H1 (cell line): Measurements from ENCODE around the gene IER5. TPM values are rescaled to one million over a fixed set of nuclear protein-coding genes. Genes with fewer than 3 reads are reported as not detected.

Experiments used
- CHD7 ChIP-seq: fragments of 300-600 bp; sonication (generic); IDR thresholded peaks from 2 replicates; pipeline ENCODE4 v1.7.1; 2012; ENCODE audit warnings: low read length, moderate library complexity, mild to moderate bottlenecking, inconsistent platforms; ENCODE audit not compliant: insufficient replicate concordance
- CTCF ChIP-seq, 3 experiments: IDR thresholded peaks; 1 replicate in 2 of 3; 2 replicates in 1 of 3; pipeline versions ENCODE4 v1.5.1 to v1.6.1; 2011; ENCODE audit warnings: low read length in 3 of 3, mild to moderate bottlenecking in 3 of 3, inconsistent platforms in 2 of 3, low read depth in 1 of 3, moderate library complexity in 1 of 3; ENCODE audit not compliant: insufficient read depth in 1 of 3; ENCODE audit errors: control extremely low read depth in 1 of 3
- NRF1 ChIP-seq: IDR thresholded peaks from 2 replicates; pipeline ENCODE4 v1.6.1; 2011; ENCODE audit warnings: mild to moderate bottlenecking, low read depth, low read length, improper control_type of control experiment
- RXRA ChIP-seq: IDR thresholded peaks from 2 replicates; pipeline ENCODE4 v1.6.1; 2011; ENCODE audit warnings: low read depth, mild to moderate bottlenecking, low read length, moderate library complexity; ENCODE audit not compliant: insufficient read depth
- SIN3A ChIP-seq, 2 experiments: IDR thresholded peaks in 1 of 2; conservative IDR thresholded peaks in 1 of 2; 2 replicates each; pipeline ENCODE4 v1.6.1; 2011 to 2012; ENCODE audit warnings: low read length in 2 of 2, improper control_type of control experiment in 1 of 2, low read depth in 1 of 2, mild to moderate bottlenecking in 1 of 2
- YY1 ChIP-seq: IDR thresholded peaks from 2 replicates; pipeline ENCODE4 v1.6.1; 2011; ENCODE audit warnings: low read depth, mild to moderate bottlenecking, low read length
- polyA plus RNA-seq, 7 experiments: library from polyadenylated mRNA; depleted of rRNA in 3 of 7; stranded (reverse) in 5 of 7; unstranded in 2 of 7; fragments of >200 nt in 5 of 7; fragments of 200-250 nt in 2 of 7; gene quantifications; 1 replicate in 5 of 7; 2 replicates in 1 of 7; 4 replicates in 1 of 7; pipeline versions ENCODE4 v1.2.1 to v1.2.3, GENCODE V29; 2011 to 2013; ENCODE audit warnings: missing spikeins in 2 of 7, mixed read lengths in 2 of 7
- total RNA-seq: library from RNA; stranded (reverse); fragmentation: NEBNext Ultra II Directional; extraction: Animal tissue kit (Norgen Biotek cat#: 25700); gene quantifications from 2 replicates; pipeline ENCODE4 v1.2.1, GENCODE V29; 2021

Gene IER5
- total and polyA plus RNA-seq, 2 of the 8 experiments (the other 6 are each of a cell fraction or from before 2014, with no cell fraction given), result 3.5 to 7.7 TPM

GRCh38 chr1:181044449-181044966 is 44.0 kb upstream of the IER5 start (continued):
- TF ChIP-seq CHD7 (no peak), SIN3A (conservative IDR thresholded peaks at IDR 0.05 in 1 of 2, IDR thresholded peaks at IDR 0.05 in 1 of 2; ENCODE audit: low read depth in 1 of 2, low read length in 2 of 2) (no peak), CTCF (IDR thresholded peaks at IDR 0.05; ENCODE audit: control extremely low read depth in 1 of 3, insufficient read depth in 1 of 3, low read depth in 1 of 3, low read length in 3 of 3) (no peak), YY1 (no peak), NRF1 (no peak), RXRA (no peak)
- TF ChIP-seq, all 59 proteins: peak for 0
